ENCODE results near the gene WASHC3. TPM values are rescaled to one million over a fixed set of nuclear protein-coding genes. Genes with fewer than 3 reads are reported as not detected.

WASHC3 gene
- total RNA-seq, 2 donors from 2014 or later, result 46.8 to 73.6 TPM

- DNase-seq (ENCODE audit: low spot score), result no peak
- no peaks in the 10 kb centered on the region for H3K27me3 ChIP-seq (replicated peaks; ENCODE audit: insufficient read depth)
- ATAC-seq (ENCODE audit: insufficient number of reproducible peaks, low FRiP score, low read depth), result no peak
Measured at GRCh38 chr12:101982307-101982706, 79.5 kb downstream of the WASHC3 start.

DNA sequence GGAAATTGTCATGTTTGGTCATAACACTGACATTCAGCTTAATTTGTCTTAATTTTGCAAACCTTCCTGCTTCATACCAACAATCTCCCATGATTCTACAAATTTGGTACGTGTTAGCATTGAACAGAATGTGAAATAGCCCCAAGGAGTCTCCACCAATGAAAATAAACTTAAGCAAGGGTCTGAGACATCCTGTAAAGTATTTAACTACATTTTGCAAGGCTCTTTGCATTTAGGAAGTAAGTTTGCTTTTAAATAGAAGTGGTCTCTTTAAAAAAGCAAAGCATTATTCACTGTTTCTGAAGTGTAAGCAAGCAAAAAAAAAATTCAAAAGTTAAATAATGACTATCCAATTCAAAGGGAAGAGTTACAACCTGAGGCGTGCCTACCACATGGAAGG lies 79.9 kb downstream of the WASHC3 start:
- TF ChIP-seq CTCF (IDR thresholded peaks at IDR 0.05), result no peak
- Histone ChIP-seq H3K27me3 (replicated peaks; ENCODE audit: insufficient read depth) (no peaks in the 10 kb centered on the region), H3K9me3 (no peaks in the 10 kb centered on the region), H3K27ac (no peak overlapping the region), H3K4me1 (ENCODE audit: control insufficient read depth in 1 of 2, low read depth in 2 of 2) (peaks cover 0 to 3% of the 10 kb centered on the region in 2 donors), H3K36me3 (no peaks in the 10 kb centered on the region), H3K4me3 (no peak overlapping the region)
- DNase-seq (ENCODE audit: low spot score), result no peak
- ATAC-seq (ENCODE audit: insufficient number of reproducible peaks, low FRiP score, low read depth), result no peak

More at GRCh38 chr12:101982307-101982706, 79.5 kb downstream of the WASHC3 start:
- no peak overlapping the region for H3K4me3 ChIP-seq
- no peak overlapping the region for H3K27ac ChIP-seq
- TF ChIP-seq CTCF (IDR thresholded peaks at IDR 0.05), result no peak
- peaks cover 0 to 3% of the 10 kb centered on the region in 2 donors for H3K4me1 ChIP-seq (ENCODE audit: control insufficient read depth in 1 of 2, low read depth in 2 of 2)
- H3K9me3 ChIP-seq, result no peaks in the 10 kb centered on the region
- H3K36me3 ChIP-seq, result no peaks in the 10 kb centered on the region

- DNase-seq (ENCODE audit: low spot score), result no peak
- no peak for ATAC-seq (ENCODE audit: insufficient number of reproducible peaks, low FRiP score, low read depth)
- TF ChIP-seq CTCF (IDR thresholded peaks at IDR 0.05), result no peak
- Histone ChIP-seq H3K27me3 (replicated peaks; ENCODE audit: insufficient read depth) (no peaks in the 10 kb centered on the region), H3K4me3 (no peak overlapping the region), H3K9me3 (no peaks in the 10 kb centered on the region), H3K36me3 (no peaks in the 10 kb centered on the region), H3K4me1 (ENCODE audit: control insufficient read depth in 1 of 2, low read depth in 2 of 2) (no peaks in the 10 kb centered on the region), H3K27ac (no peak overlapping the region)
Measured at GRCh38 chr12:101968770-101969169, 93.0 kb downstream of the WASHC3 start.

DNA sequence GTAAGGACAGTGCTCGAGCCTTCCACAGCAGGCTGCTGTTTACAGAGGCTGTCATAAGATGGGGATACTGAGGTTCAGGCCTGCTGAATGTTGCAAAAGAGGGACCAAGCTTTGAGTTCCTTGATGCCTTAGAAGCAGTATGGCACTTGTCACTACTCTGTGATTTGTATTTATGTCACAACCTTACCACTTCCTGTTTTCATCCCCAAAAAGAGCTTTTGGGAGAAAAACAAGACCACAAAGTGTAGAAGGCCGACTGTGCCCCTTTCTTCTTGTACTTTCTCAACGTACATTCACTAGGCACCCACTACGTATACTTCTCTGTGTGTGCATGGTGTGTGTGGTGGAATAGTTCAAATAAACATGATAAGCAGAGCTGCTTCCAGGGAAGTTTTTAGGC lies 94.3 kb downstream of the WASHC3 start:
- no peak for TF ChIP-seq CTCF (IDR thresholded peaks at IDR 0.05)
- Histone ChIP-seq H3K36me3 (no peaks in the 10 kb centered on the region), H3K27me3 (replicated peaks; ENCODE audit: insufficient read depth) (no peaks in the 10 kb centered on the region), H3K27ac (no peak overlapping the region), H3K4me3 (no peak overlapping the region), H3K9me3 (no peaks in the 10 kb centered on the region), H3K4me1 (ENCODE audit: control insufficient read depth in 1 of 2, low read depth in 2 of 2) (no peaks in the 10 kb centered on the region)
- ATAC-seq (ENCODE audit: insufficient number of reproducible peaks, low FRiP score, low read depth) (no peak), DNase-seq (ENCODE audit: low spot score) (no peak)

DNA sequence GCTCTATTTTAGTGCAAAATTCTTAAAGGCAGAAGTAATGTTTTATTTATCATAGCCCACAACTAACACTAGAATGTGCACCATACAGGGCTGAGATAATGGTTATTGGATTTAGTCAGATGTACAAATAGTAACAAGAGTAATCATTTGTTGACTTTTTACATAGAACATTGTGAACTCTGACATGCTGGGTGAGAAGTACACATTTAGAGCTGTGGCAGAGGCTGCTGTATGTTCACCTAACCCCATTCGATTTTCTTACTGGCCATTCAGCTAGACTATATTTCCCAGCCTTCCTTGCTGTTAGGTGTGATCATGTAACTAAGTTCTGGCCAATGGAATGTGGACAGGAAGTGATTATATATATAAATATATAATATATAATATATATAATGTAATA lies 95.3 kb downstream of the WASHC3 start:
- no peaks in the 10 kb centered on the region for H3K27me3 ChIP-seq (replicated peaks; ENCODE audit: insufficient read depth)
- no peaks in the 10 kb centered on the region for H3K4me1 ChIP-seq (ENCODE audit: control insufficient read depth in 1 of 2, low read depth in 2 of 2)
- H3K27ac ChIP-seq, result no peak overlapping the region
- H3K4me3 ChIP-seq, result no peak overlapping the region
- no peaks in the 10 kb centered on the region for H3K36me3 ChIP-seq
- no peaks in the 10 kb centered on the region for H3K9me3 ChIP-seq
- ATAC-seq (ENCODE audit: insufficient number of reproducible peaks, low FRiP score, low read depth) (no peak), DNase-seq (ENCODE audit: low spot score) (no peak)
- TF ChIP-seq CTCF (IDR thresholded peaks at IDR 0.05), result no peak

All from thoracic aorta (tissue), 2 donors.